Esophagus muscularis mucosa (tissue), 4 donors: ENCODE results near the gene A4GNT. TPM values are rescaled to one million over a fixed set of nuclear protein-coding genes. Genes with fewer than 3 reads are reported as not detected.
A peak's percentile ranks its signal among the peaks of the same experiment; 100 is the strongest.
"Not testable (repeated sequence)": the region's sequence is repeated elsewhere in the genome, so short reads cannot be mapped to it uniquely, and the experiment has no call there.

Experiments used
- DNase-seq: peaks from one replicate; pipeline ENCODE4 v3.0.0-alpha.2; 2017; ENCODE audit errors: extremely low spot score
- H3K27ac ChIP-seq, 4 donors: fragments of 200-600 bp; sonication (generic); replicated peaks in 1 of 4; 1 replicate in 3 of 4; 2 replicates in 1 of 4; pipeline ENCODE4 v1.5.1; 2016 to 2019; ENCODE audit warnings: mild to moderate bottlenecking in 1 of 4
- H3K27me3 ChIP-seq, 4 donors: fragments of 200-600 bp; sonication (generic); one replicate each; pipeline versions ENCODE4 v1.5.1 to v1.6.0; 2016 to 2019
- H3K36me3 ChIP-seq, 4 donors: fragments of 200-600 bp; sonication (generic); one replicate each; pipeline ENCODE4 v1.5.1; 2016 to 2019
- H3K4me1 ChIP-seq, 4 donors: fragments of 200-600 bp; sonication (generic); one replicate each; pipeline ENCODE4 v1.5.1; 2016 to 2019
- H3K4me3 ChIP-seq, 4 donors: fragments of 200-600 bp; sonication (generic); 1 replicate in 2 of 4; 2 replicates in 2 of 4; pipeline ENCODE4 v1.5.1; 2016 to 2019; ENCODE audit warnings: mild to moderate bottlenecking in 4 of 4, moderate library complexity in 1 of 4
- H3K9me3 ChIP-seq, 4 donors: fragments of 200-600 bp; sonication (generic); 1 replicate in 3 of 4; 2 replicates in 1 of 4; pipeline ENCODE4 v1.5.1; 2016 to 2019
- CTCF ChIP-seq, 3 experiments: fragments of 200-600 bp in 2 of 3; fragments of 450-650 bp in 1 of 3; sonication (generic) in 2 of 3; IDR thresholded peaks; one replicate each; pipeline ENCODE4 v1.5.1; 2017 to 2019; ENCODE audit warnings: antibody characterized with exemption in 3 of 3, mild to moderate bottlenecking in 2 of 3, moderate library complexity in 1 of 3
- EP300 ChIP-seq: sonication (generic); formaldehyde crosslinking; IDR thresholded peaks from one replicate; pipeline ENCODE4 v1.6.1; 2017; ENCODE audit warnings: antibody characterized with exemption
- POLR2A ChIP-seq: fragments of 450-650 bp; IDR thresholded peaks from one replicate; pipeline ENCODE4 v1.6.1; 2017; ENCODE audit warnings: antibody characterized with exemption, moderate library complexity, mild to moderate bottlenecking, low read depth
- POLR2AphosphoS5 ChIP-seq, 2 donors: sonication (generic); formaldehyde crosslinking; IDR thresholded peaks; one replicate each; pipeline ENCODE4 v1.6.1; 2017; ENCODE audit warnings: antibody characterized with exemption in 2 of 2
- WGBS: methylation state at CpG from one replicate; pipeline ENCODE4 v1.1.5; 2018; 5-methylcytosine and 5-hydroxymethylcytosine counted together
- intact Hi-C: fragments of 100-400 bp; cut with DNase I; formaldehyde crosslinking; loops from one replicate; pipeline ENCODE4 v1.15.1; 2023
- total RNA-seq, 4 donors: library from RNA; depleted of rRNA; stranded (reverse); fragments of >200 nt; gene quantifications; one replicate each; pipeline versions ENCODE4 v1.1.0 to v1.2.1, GENCODE V29; 2016

The A4GNT gene
- total RNA-seq, 4 donors from 2014 or later: not detected

- intact Hi-C loops: no loop called here
- no peak for DNase-seq
- 92% methylated on average over 3 of the region's 3 CpGs for WGBS
- H3K27ac ChIP-seq: no peak overlapping the region
- no peaks in the 10 kb centered on the region for H3K9me3 ChIP-seq
- TF ChIP-seq POLR2AphosphoS5 (IDR thresholded peaks at IDR 0.05) (no peak), EP300 (no peak), POLR2A (no peak), CTCF (IDR thresholded peaks at IDR 0.05) (no peak)
- no peak overlapping the region for H3K4me3 ChIP-seq
- peaks cover 11 to 74% (median 53%) of the 10 kb centered on the region in 4 donors for H3K36me3 ChIP-seq
- H3K4me1 ChIP-seq: no peaks in the 10 kb centered on the region
- H3K27me3 ChIP-seq: no peaks in the 10 kb centered on the region
Measured at GRCh38 chr3:138089091-138089490, 43.1 kb downstream of the A4GNT start.

GRCh38 chr3:138085745-138086144 is 46.4 kb downstream of the A4GNT start:
- H3K4me3 ChIP-seq, H3K27me3 ChIP-seq, intact Hi-C loops, DNase-seq, H3K27ac ChIP-seq, H3K9me3 ChIP-seq: not testable (repeated sequence)
- peaks cover 0 to 16% (median 3%) of the 10 kb centered on the region in 4 donors for H3K4me1 ChIP-seq
- WGBS: 100% methylated on average over 1 of the region's 3 CpGs
- peaks cover 16 to 77% (median 58%) of the 10 kb centered on the region in 4 donors for H3K36me3 ChIP-seq

- Histone ChIP-seq H3K4me3 (no peak overlapping the region), H3K36me3 (peaks cover 22 to 87% (median 70%) of the 10 kb centered on the region in 4 donors), H3K9me3 (no peaks in the 10 kb centered on the region), H3K4me1 (peaks cover 0 to 16% (median 3%) of the 10 kb centered on the region in 4 donors), H3K27me3 (no peaks in the 10 kb centered on the region), H3K27ac (no peak overlapping the region)
- TF ChIP-seq CTCF (IDR thresholded peaks at IDR 0.05) (no peak), EP300 (no peak), POLR2A (no peak), POLR2AphosphoS5 (IDR thresholded peaks at IDR 0.05) (no peak)
- DNase-seq: no peak
- intact Hi-C loops: no loop called here
Measured at GRCh38 chr3:138084196-138084595, 48.0 kb downstream of the A4GNT start.

- H3K36me3 ChIP-seq: peaks cover 26 to 88% (median 71%) of the 10 kb centered on the region in 4 donors
- peak; percentile 55 for DNase-seq
- intact Hi-C loops: no loop called here
- H3K4me1 ChIP-seq: peaks cover 0 to 16% (median 3%) of the 10 kb centered on the region in 4 donors
- H3K27me3 ChIP-seq: no peaks in the 10 kb centered on the region
- no peaks in the 10 kb centered on the region for H3K9me3 ChIP-seq
- H3K27ac ChIP-seq: no peak overlapping the region
- TF ChIP-seq EP300 (no peak), POLR2A (no peak), POLR2AphosphoS5 (IDR thresholded peaks at IDR 0.05) (no peak), CTCF (IDR thresholded peaks at IDR 0.05) (no peak)
- H3K4me3 ChIP-seq: no peak overlapping the region
Measured at GRCh38 chr3:138082992-138083386, 49.2 kb downstream of the A4GNT start.

GRCh38 chr3:138082085-138082991 is 49.9 kb downstream of the A4GNT start:
- peaks cover 23 to 88% (median 71%) of the 10 kb centered on the region in 4 donors for H3K36me3 ChIP-seq
- H3K27me3 ChIP-seq: no peaks in the 10 kb centered on the region
- peak overlapping the region in 2 of 4 donors; percentile 19 to 23 for H3K27ac ChIP-seq
- H3K4me3 ChIP-seq: peak overlapping the region in 1 of 4 donors; percentile 16
- H3K4me1 ChIP-seq: peaks cover 0 to 16% (median 3%) of the 10 kb centered on the region in 4 donors
- TF ChIP-seq CTCF (IDR thresholded peaks at IDR 0.05): no peak
- TF ChIP-seq EP300: no peak
- TF ChIP-seq POLR2AphosphoS5 (IDR thresholded peaks at IDR 0.05): peak in 1 of 2 donors; percentile 3
- no peaks in the 10 kb centered on the region for H3K9me3 ChIP-seq
- intact Hi-C loops: no loop called here
- WGBS: 47% methylated on average over 7 of the region's 8 CpGs
- DNase-seq: peak; percentile 70
